Measurements from ENCODE around the gene RNF208.

The RNF208 gene

DNA sequence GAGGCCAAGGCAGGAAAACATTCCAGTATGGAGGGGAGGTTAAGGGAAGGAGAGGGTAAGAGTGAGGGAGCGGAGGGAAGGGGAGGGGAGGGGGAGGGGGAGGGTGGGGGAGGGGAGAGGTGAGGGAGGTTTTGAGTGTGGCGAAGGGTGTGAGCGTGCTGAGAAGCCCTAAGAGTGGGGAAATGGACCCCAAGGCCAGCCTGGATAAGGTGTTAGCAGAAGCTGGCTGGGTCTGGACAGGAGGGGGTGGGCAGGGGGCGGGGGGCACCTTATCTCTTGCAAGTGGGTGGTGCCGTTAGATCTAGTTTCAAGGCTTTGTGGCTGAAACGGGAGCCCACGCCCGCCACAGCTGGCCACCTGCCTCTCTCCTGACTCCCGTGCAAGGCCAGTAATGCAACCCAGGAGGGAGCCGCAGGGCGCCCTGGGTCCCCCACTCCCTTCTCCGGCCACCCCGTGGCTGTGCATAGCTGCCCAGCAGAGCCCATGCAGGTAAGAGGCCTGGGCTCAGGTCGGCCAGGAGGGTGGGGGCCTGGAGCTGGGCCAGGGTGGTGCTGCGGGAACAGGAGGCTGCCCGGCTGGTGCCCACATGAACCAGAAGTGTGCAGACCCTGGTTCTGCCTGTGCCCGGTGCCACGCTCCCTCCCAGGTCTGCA lies 5.9 kb upstream of the RNF208 start:
- no peak for DNase-seq (ENCODE audit: low read depth, low spot score)

DNA sequence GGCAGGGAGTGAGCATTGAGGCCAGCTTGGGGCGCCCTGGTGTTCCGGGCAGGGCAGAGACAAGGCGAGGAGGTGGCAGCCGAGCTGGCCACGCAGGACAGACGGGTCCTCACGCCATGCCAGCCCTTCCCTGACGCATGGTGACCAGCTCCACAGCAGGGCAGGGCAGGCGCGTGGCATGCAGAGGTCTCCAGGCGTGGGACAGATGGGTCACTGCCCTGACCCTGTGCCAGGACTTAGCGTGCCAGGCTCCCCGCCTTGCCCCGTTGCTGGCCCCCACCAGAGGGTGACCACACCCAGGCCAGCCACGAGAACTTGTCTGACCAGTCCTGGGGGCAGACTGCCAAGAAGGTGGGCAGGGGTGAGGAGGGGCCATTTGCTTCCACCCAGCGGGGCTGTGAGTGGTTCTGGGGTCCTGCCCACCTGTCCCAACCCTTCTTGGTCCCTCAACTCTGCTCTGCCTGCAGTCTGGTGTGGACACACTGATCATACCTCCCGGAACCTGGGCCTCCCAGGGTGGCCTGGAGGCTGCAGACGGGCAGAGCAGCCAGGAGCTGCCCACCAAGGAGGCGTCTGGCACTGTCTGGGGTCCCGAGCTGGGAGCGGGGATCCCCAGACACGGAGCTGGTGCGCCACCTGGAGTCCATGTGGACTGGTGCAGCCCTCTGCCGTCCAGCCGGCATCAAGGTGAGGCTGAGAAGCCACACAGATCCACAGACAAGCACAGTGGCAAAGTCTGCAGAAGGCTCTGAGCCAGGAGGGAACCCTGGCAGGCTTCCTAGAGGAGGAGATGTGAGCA lies 5.2 kb upstream of the RNF208 start, which contains the start of gene RNF224:
Gene RNF224, plus strand, starts transcription at position 449 of the 799 bp plus-strand sequence. CDS start 834 bp downstream, outside the sequence.
- no peak for DNase-seq (ENCODE audit: low read depth, low spot score)

DNA sequence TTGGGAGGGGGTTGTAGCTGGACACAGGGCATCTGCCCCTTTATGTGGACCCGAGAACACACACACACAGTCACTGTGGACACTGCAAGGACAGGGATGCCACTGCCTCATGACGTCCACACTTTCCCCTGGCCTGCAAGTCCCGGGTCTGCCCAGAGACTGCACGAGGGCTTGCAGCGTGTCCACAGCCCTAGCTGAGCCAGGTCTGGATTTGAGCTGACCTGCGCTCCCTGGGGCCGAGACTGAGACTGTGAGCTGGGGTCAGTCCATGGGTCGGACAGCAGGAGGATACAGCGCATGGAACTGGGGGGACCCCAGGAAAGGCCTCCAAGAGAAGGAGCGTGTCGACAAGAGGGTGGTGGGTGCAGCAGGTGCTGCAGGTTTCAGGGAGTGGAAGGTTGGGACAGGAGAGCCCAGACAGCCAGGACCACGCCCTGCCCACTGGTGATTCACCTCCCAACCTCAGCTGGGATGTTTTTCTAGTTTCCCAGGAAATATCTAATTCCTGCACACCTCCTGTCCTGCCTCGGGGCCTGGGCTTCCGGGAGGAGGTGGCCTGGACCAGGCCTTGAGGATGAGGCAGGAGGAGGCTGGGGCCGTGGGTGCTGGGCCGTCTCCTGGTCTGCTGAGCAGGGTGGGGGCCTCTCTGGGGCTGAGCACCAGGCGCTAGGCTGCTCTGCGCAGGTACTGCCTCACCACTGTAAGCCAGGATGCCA lies 4.5 kb upstream of the RNF208 start:
- no peak for DNase-seq (ENCODE audit: low read depth, low spot score)

DNA sequence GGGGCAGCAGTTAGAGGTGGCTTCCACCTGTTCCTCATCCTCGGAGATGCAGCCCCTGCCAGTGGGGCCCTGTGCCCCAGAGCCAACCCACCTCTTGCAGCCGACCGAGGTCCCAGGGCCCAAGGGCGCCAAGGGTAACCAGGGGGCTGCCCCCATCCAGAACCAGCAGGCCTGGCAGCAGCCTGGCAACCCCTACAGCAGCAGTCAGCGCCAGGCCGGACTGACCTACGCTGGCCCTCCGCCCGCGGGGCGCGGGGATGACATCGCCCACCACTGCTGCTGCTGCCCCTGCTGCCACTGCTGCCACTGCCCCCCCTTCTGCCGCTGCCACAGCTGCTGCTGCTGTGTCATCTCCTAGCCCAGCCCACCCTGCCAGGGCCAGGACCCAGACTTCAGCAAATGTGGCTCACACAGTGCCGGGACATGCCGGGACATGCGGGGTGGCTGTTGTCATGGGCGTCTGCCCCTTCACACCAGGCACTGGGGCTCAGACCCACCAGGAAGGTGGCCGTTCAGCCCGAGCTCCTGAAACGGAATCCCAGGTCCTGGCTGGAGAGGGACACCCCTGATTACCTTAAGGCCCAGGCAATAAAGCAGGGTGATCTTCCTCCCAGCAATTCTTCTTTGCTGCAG lies 3.8 kb upstream of the RNF208 start:
- DNase-seq (ENCODE audit: low read depth, low spot score): no peak

DNA sequence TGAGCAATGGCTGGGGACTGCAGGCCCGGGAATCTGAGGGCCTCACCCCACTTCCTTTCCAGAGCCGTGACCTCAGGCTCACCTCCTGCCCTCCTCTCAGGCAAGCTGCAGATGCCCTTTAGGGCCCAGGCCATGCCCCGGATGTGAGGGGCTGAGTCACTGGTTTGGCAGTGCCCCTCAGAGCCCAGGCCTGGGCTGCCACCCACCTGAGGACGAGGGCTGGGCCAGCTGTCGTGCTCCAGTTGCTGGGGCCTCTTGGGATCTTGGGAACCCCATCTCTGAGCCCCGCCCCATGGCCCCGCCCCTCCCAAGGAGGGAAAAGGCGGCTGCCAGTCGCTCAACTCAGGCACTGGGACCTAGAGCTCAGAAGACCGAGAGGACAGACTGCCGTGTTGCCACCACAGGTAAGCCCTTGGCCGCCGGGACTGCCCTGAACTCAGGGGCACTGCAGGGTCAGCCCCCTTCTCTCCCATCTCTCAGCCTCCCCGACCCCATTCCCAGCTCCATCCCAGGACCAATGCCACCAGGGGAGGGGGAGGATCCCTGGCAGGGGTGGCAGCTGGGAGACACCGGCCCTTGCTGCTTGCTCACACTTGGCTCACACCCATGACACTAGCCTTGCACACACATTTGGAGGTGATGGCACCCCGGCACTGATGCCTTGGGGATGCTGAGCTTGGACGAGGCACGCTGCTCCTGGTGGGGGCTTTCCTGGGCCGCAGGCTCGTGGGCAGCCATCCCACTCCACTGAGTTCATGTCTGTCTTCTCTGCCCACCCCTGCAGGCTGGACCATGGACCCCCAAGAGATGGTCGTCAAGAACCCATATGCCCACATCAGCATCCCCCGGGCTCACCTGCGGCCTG lies 3.0 kb upstream of the RNF208 start, which contains the start of gene CYSRT1:
Gene CYSRT1, plus strand, starts transcription at position 345 of the 865 bp plus-strand sequence. Its CDS starts 448 bp downstream, at position 793.
- no peak for DNase-seq (ENCODE audit: low read depth, low spot score)

DNA sequence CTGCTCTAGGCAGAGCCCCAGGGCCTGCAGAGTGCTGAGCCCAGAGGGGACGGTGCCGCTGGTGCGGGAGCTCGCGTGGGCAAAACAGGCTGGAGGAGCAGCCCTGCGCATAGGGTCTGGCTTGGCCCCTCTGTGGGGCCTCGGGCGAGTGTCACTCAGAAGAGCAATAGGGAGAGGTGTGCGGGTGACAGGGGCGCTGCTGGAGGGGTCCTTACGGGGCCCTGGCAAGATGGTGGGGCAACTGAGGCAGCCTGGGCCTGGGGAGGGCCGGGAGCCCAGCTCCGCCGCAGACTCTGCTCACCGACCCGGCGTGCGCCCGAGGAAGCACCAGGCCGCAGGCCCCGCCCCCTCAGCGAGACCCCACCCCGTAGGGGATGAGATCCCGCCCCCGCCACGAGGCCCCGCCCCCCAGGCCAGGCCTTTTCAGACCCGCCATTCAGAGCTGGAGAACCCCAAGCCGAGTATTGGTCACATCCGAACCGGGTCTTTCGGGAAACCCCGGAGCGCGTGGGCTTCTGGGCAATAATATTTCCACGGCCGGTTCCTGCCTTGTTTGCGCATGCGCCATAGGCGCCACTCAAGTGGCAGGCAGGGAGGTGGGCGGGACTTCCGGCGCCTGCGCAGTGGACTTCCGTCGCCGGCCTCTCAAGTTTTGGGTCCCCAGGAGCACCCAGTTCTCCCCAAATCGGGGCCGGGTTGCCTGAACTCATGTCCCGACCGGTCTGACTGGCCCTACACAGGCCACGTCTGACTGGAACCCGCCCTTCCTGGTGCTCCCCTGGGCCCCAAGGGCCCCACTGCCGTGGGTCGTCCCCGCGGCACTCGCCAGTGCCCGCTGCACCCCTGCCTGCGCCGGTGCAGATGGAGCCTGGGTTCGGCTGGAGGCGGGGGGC lies 1.3 kb upstream of the RNF208 start:
- peak; percentile 86 for DNase-seq (ENCODE audit: low read depth, low spot score)

DNA sequence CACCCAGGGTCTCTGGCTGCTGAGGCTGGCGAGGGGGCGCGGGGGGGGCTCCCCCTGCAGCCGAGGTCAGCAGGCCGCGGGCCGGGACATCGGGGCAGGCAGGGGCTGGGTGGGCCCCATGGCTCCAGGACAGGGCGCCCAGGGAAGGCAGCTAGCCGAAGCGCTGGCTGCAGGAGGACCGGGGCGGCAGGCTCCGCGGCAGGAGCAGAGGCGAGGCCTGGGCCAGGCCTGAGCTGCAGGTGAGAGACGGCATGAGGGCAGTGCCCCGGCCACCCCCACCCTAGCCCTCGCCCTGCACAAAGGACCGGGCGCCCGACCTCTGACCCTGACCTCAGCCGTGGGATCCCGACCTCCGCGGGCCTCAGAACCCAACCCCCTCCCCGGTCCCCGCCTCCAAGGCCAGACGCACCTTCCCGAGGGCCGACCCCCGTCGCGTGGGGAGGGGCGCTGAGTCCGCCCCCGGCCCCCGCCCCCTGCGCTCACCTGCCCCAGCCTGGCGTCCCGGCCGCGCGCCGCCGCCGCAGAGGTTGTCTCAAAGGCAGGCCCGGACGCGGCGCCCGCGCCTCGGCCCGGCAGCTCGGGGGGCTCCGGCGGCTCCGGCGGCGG lies 431 bp downstream of the RNF208 start:
- DNase-seq (ENCODE audit: low read depth, low spot score): no peak

DNA sequence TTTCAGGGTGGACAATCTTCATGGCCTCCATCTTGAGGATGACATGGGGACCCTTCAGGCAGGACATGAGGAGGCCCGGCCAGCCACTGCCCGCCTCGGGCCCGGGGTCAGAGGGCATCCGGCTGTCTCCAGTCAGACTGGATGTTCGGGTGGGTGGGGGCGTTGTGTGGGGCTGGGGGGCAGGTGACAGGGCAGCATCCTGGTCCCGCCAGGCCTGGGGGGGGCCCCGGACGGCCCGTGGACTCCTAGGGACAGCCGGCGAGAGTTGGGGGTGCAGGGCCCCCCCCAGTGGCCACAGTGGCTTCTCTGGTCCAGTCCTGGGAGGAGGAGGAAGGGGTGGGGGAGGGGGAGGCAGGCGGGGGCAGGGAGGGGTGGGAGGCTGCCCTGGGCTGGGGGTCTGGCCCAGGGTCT lies 940 bp downstream of the RNF208 start:
- no peak for DNase-seq (ENCODE audit: low read depth, low spot score)

DNA sequence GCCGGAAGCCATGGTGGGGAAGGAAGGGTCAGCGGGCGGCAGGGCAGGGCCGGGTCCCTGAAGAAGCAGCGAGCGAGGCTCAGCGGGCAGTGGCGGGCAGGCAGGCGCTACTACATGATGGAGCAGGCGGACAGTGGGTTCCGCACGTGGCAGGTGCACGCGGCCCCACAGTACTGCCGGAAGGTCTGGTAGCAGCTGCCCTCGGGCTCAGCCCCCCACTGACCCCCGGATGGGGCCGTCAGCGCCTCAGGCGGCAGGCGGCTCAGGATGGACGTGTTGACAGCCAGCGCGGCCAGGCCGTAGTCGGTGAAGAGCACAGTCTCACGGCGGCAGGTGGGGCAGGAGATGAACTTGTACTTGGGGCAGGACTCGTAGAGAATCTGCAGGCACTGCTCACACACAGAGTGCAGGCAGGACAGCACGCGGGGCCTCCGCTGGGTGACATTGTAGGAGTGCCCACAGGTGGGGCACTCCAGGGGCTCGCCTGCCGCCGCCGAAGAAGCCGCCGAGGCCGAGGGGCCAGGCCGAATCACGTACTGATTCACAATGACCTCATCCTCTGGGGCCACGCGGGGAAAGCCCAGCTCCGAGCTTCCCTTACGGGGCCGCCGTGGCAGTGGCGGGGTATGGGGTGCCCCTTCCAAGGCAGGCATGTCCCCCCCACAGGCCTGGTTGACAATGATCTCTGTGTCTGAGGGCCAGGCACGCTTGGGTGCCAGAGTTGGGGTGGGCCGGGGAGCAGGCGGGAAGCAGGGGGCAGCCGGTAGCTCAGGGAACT lies 1.5 kb downstream of the RNF208 start:
- no peak for DNase-seq (ENCODE audit: low read depth, low spot score)

DNA sequence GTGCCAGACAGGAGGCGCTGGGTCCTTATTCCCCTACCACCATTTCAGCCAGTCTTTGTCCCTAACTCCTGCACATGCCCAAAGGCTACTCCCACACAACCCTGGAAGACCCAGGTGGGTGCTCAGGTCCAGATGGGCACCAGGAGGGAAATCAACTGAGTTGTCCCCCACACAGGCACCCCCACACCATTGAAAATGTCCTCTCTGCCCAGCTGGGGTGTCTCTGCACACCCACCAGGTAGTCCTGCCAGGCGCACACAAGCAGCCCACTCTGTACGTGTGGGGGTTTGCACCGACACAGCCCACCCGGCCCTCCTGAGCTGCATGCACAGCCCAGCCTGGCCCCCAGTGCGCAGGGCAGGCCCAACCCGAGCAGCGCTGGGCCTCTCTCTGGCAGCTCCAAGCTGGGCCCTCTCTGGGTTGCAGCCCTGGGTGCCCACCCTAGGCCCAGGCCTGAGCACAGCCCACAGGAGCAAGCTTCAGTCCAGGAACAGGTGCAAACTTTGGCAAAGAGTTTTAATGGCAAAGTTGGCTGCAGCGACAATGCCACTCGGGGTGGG lies 2.2 kb downstream of the RNF208 start:
- no peak for DNase-seq (ENCODE audit: low read depth, low spot score)

DNA sequence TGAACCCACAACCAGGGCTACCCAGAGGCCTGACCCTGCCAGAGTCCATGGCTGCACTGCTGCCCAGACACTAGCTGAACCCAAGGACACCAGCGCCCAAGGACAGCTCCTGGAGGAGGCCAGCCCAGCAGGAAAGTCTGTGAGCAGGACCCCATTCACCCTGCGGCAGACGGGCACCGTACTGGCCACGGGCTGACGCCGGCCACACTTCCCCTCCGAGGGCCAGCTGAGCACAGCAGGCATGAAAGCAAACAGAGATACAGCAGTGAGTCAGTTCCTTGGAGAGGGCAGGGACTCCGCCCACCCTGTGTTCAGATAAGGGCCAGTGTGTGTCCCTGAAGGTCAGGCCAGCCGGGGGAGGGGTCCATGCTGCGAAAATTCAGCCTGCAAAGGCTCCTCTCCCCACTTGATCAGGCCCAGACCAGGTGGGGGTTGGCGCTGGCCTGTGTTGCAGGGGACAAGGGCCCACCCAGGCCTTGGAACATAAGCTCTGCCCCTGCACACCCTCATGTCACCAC lies 3.2 kb downstream of the RNF208 start:
- DNase-seq (ENCODE audit: low read depth, low spot score): no peak

DNA sequence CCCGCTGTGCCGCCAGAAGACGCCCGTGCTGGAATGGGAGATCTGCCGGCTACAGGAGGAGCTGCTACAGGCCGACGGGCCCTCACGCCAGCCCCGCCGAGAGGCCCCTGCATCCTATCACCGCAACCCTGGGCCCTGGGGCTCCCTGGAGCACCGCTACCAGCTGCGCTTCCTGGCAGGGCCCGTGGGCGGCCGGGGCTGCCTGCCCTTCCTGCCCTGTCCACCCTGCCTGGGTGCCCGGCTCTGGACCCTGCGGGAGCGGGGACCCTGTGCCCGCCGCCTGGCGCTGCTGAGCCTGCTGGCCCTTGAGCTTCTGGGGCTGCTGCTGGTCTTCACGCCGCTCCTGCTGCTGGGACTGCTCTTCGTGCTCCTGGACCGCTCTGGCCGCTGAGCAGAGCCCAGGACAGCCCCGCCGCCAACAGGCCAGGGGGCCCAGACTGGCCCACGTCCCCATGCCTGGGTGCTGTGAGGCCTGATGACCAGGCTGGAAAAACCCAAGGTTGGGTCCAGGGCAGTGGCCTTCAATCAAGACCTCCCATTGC lies 3.8 kb downstream of the RNF208 start:
- no peak for DNase-seq (ENCODE audit: low read depth, low spot score)

DNA sequence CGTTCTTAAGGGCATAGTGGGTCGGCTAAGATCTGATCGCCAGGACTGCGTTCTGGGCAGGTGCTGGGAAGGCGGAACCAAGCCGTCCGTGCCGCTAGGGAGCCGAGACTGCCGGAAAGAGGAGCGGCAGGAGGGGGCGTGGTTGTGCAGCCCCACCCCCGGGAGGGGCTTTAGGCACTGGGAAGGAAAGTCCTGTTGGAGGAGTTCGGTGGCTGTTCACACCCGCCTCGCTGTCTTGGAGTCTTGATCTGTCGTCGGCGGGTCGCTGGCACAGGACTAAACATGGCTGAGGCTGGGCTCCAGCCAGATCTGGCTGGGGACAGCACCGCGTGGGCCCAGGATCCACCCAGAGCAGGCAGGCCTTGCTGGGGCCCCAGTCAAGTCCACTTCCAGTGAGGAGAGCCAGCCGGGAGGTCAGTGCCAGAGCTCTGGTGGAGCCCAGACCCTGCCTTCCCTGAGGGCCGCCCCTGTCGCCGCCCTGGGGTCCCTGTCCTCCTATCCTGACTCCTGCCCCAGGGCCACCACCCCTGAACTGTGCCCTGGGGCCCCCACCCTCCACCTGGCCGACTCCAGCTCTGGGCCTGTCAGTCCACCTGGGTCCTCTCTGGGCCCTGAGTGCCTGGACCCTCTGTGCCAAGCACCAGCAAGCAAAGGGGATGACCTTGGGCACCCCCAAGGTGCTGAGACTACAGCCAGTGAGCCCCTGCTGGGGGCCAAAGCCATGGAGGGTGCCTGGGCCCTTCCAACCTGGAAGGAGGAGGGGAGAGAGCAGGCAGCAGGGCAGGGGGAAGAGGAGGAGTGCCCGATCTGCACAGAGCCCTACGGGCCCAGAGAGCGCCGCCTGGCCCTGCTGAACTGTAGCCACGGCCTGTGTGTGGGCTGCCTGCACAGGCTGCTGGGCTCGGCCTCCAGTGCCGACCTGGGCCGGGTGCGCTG lies 4.5 kb downstream of the RNF208 start:
- no peak for DNase-seq (ENCODE audit: low read depth, low spot score)

DNA sequence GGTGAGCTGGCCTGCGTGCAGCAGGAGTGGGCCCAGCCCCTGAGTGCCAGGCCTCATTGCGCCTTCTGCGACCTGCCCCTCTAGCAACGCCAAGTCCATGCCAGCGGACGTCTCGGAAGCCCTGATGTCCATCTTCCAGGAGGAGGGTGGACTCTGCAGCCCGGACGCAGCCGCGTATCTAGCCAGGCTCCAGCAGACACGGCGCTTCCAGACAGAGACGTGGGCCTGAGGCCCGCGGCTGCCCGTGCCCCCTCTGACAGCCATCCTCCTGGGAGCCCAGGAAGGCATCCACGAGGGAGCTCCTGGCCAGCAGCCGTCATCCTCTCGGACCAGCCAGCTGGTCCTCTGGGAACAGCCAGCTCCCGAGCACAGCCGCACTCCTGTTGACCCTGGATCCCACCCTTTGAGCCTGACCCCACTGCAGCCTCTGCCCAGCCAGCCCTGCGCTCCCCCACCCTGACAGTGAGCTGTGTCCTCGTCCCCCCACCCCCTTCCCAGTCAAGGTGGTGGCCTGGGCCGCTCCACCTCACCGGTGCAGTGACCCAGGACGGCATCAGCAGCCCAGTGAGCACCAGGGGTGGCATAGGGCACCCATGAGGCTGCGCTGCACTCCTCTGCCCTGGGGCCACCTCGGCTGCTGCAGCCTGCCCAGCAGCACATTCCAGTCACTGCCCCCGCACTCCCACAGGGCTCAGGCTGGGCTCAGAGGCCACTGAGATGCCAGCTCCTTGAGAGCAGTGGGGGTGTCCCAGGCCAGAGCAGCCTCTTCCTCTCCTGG lies 5.7 kb downstream of the RNF208 start:
- no peak for DNase-seq (ENCODE audit: low read depth, low spot score)

DNA sequence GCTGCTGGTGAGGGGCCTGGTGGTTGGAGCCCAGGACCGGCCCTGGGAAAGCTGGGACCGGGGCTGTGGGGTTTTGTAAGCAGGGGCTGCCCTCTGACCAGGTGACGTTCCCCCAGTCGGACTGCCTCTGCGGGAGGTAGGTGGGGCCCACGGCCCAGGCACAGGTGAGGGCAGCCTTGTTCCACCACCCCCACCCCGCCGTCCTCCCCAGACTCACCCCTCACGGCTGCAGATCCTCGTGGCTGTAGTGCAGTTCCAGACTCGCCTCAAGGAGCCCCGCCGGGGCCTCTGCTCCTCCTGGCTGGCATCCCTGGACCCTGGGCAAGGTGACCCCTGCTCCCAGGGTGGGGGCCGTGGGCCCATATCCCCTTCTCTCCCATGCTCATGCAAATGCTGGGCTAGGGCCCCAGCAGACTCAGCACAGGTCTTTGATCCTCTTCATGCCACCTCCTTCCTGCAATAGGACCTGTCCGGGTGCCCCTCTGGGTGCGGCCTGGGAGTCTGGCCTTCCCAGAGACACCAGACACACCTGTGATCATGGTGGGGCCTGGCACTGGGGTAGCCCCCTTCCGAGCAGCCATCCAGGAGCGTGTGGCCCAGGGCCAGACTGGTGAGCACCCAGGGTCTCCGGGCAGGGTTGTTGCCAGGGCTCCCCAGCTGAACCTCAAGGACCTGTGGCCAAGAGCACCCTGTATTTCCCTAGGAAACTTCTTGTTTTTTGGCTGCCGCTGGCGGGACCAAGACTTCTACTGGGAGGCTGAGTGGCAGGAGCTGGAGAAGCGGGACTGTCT lies 6.6 kb downstream of the RNF208 start:
- no peak for DNase-seq (ENCODE audit: low read depth, low spot score)

Measured in iPS DF 19.7 (cell line).